CD4-positive, alpha-beta T cell (primary cell): ENCODE data around the gene SVIL. TPM values are rescaled to one million over a fixed set of nuclear protein-coding genes. Genes with fewer than 3 reads are reported as not detected.

Source experiments
- ATAC-seq: fragments of 200-7000 bp; cut with Tn5 transposase; one replicate; pipeline ENCODE4 v1.10.0; 2022; ENCODE audit warnings: mild to moderate bottlenecking; ENCODE audit not compliant: poor library complexity
- CTCF ChIA-PET: fragments of 350-600 bp; sonication (Branson Sonifier 250); formaldehyde crosslinking; loops from one replicate; lab custom pipeline; 2021; ENCODE audit warnings: antibody characterized with exemption, inconsistent platforms; lab: Charles Lee
- POLR2A ChIA-PET: fragments of 350-600 bp; sonication (Branson Sonifier 250); formaldehyde crosslinking; loops from one replicate; lab custom pipeline; 2021; ENCODE audit warnings: antibody characterized with exemption, inconsistent platforms; lab: Charles Lee
- DNase-seq, 14 experiments: peaks; one replicate each; pipeline ENCODE4 v3.0.0-alpha.2; 2013 to 2020; ENCODE audit warnings: mixed read lengths in 2 of 14
- H3K27ac ChIP-seq, 2 donors: one replicate each; pipeline versions ENCODE4 v1.5.1 to v1.7.0; 2013; ENCODE audit warnings: low read length in 2 of 2, low read depth in 1 of 2, mild to moderate bottlenecking in 1 of 2
- H3K27me3 ChIP-seq, 2 experiments: 1 replicate in 1 of 2; 2 replicates in 1 of 2; pipeline versions ENCODE4 v1.6.1 to v1.7.0; 2013; ENCODE audit warnings: low read length in 2 of 2, control low read depth in 1 of 2, mild to moderate bottlenecking in 1 of 2, moderate library complexity in 1 of 2; ENCODE audit not compliant: insufficient read depth in 2 of 2, control insufficient read depth in 1 of 2
- H3K36me3 ChIP-seq: one replicate; pipeline ENCODE4 v1.6.1; 2013; ENCODE audit warnings: low read length, control low read depth; ENCODE audit not compliant: insufficient read depth
- H3K4me1 ChIP-seq: one replicate; pipeline ENCODE4 v1.6.1; 2013; ENCODE audit warnings: low read length, control low read depth; ENCODE audit not compliant: insufficient read depth
- H3K4me3 ChIP-seq: one replicate; pipeline ENCODE4 v1.5.1; 2013; ENCODE audit warnings: mild to moderate bottlenecking, low read length, moderate library complexity
- H3K9me3 ChIP-seq, 2 experiments: 1 replicate in 1 of 2; 2 replicates in 1 of 2; pipeline versions ENCODE4 v1.6.1 to v1.7.0; 2013; ENCODE audit warnings: low read length in 2 of 2, mild to moderate bottlenecking in 2 of 2, control low read depth in 1 of 2, moderate library complexity in 1 of 2; ENCODE audit not compliant: control insufficient read depth in 1 of 2, insufficient read depth in 1 of 2
- H3K27ac Mint-ChIP-seq: one replicate; pipeline ENCODE4 v1.8.0; 2020; ENCODE audit warnings: mixed read lengths
- H3K27me3 Mint-ChIP-seq: one replicate; pipeline ENCODE4 v1.8.0; 2021; ENCODE audit warnings: mixed read lengths
- H3K36me3 Mint-ChIP-seq: one replicate; pipeline ENCODE4 v1.8.0; 2021; ENCODE audit warnings: low read depth, mixed read lengths
- H3K4me1 Mint-ChIP-seq: one replicate; pipeline ENCODE4 v1.8.0; 2021; ENCODE audit warnings: low read depth, mixed read lengths
- H3K4me3 Mint-ChIP-seq: one replicate; pipeline ENCODE4 v1.8.0; 2020; ENCODE audit warnings: mild to moderate bottlenecking, mixed read lengths
- H3K9me3 Mint-ChIP-seq: one replicate; pipeline ENCODE4 v1.8.0; 2020; ENCODE audit warnings: mixed read lengths
- intact Hi-C, 2 experiments: fragments of 100-400 bp; cut with DNase I in 1 of 2; cut with micrococcal nuclease in 1 of 2; formaldehyde crosslinking; loops; one replicate each; pipeline versions ENCODE4 v1.15.1 to v1.9.0; 2023 to 2025; cut with DNase I, micrococcal nuclease
- total RNA-seq, 174 experiments: library from RNA in 2 of 174; stranded (reverse) in 2 of 174; gene quantifications; one replicate each; pipeline ENCODE4 v1.2.3 and lab custom pipeline; 2021 to 2026
- TF ChIP-seq, protein P1 (sequence below): fragments of 200-600 bp; IDR thresholded peaks from one replicate; pipeline ENCODE4 v1.8.0; 2022; ENCODE audit warnings: antibody characterized with exemption, mild to moderate bottlenecking

SVIL gene
- total RNA-seq, 2 experiments from 2014 or later: 38.5 to 40.3 TPM

DNA sequence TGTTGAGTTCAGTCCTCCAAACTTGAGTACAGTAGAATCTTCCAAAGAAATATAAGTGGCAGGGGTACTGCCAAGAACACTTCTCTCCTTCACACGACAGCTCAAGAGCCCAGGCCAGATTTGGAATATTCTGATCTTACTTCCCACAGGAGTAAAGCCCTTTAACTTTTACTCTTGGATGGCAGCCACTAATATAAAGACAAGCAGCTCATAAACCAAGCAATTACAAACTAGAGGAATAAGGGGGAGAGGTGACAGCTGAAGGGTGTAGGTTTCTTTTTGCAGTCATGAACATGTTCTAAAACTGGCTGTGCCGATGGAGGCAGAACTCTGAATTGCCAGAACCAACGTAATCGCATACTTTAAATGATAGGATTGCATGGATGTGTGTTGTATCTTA is 74.8 kb downstream of the SVIL start:
- Mint-ChIP-seq H3K4me3 (no peak overlapping the region), H3K9me3 (no peaks in the 10 kb centered on the region), H3K4me1 (no peaks in the 10 kb centered on the region), H3K36me3 (peaks cover 49% of the 10 kb centered on the region), H3K27ac (no peak overlapping the region), H3K27me3 (no peaks in the 10 kb centered on the region)
- H3K4me1 ChIP-seq: no peaks in the 10 kb centered on the region
- CTCF ChIA-PET: no interaction called here
- H3K9me3 ChIP-seq: no peaks in the 10 kb centered on the region
- no peak for DNase-seq
- no peak overlapping the region for H3K27ac ChIP-seq
- H3K36me3 ChIP-seq: peaks cover 4% of the 10 kb centered on the region
- ATAC-seq: no peak
- intact Hi-C loops: no loop called here
- no peak overlapping the region for H3K4me3 ChIP-seq
- TF ChIP-seq, protein P1, sequence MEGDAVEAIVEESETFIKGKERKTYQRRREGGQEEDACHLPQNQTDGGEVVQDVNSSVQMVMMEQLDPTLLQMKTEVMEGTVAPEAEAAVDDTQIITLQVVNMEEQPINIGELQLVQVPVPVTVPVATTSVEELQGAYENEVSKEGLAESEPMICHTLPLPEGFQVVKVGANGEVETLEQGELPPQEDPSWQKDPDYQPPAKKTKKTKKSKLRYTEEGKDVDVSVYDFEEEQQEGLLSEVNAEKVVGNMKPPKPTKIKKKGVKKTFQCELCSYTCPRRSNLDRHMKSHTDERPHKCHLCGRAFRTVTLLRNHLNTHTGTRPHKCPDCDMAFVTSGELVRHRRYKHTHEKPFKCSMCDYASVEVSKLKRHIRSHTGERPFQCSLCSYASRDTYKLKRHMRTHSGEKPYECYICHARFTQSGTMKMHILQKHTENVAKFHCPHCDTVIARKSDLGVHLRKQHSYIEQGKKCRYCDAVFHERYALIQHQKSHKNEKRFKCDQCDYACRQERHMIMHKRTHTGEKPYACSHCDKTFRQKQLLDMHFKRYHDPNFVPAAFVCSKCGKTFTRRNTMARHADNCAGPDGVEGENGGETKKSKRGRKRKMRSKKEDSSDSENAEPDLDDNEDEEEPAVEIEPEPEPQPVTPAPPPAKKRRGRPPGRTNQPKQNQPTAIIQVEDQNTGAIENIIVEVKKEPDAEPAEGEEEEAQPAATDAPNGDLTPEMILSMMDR: no peak
- POLR2A ChIA-PET: no interaction called here
- H3K27me3 ChIP-seq: no peaks in the 10 kb centered on the region

DNA sequence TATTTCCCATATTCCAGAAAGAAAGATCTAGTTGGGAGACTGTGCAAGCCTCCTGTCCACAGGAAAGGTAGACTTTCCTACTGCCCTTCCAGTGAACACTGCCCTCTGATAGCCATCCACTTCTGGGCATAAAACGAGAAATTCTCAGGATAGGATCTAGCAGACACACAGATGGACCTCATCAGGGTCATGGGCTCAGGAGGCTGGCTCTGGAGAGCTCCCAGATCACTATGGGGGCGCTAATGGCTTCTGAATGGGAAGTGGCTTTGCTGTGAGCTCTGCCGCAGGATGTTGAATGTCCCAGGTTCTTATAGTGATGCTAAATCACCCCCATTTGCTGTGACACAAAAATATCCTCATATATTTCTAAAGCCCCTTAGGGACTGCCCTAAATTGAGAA is 77.1 kb downstream of the SVIL start:
- H3K4me3 Mint-ChIP-seq: no peak overlapping the region
- no peaks in the 10 kb centered on the region for H3K4me1 Mint-ChIP-seq
- no peak overlapping the region for H3K27ac Mint-ChIP-seq
- no peak for DNase-seq
- Histone ChIP-seq H3K27me3 (no peaks in the 10 kb centered on the region), H3K4me1 (no peaks in the 10 kb centered on the region), H3K9me3 (no peaks in the 10 kb centered on the region), H3K27ac (no peak overlapping the region), H3K4me3 (no peak overlapping the region), H3K36me3 (peaks cover 12% of the 10 kb centered on the region)
- H3K9me3 Mint-ChIP-seq: no peaks in the 10 kb centered on the region
- ChIA-PET CTCF (no interaction called here), POLR2A (no interaction called here)
- peaks cover 55% of the 10 kb centered on the region for H3K36me3 Mint-ChIP-seq
- H3K27me3 Mint-ChIP-seq: no peaks in the 10 kb centered on the region
- intact Hi-C loops: no loop called here
- no peak for ATAC-seq
- TF ChIP-seq, protein P1: no peak

DNA sequence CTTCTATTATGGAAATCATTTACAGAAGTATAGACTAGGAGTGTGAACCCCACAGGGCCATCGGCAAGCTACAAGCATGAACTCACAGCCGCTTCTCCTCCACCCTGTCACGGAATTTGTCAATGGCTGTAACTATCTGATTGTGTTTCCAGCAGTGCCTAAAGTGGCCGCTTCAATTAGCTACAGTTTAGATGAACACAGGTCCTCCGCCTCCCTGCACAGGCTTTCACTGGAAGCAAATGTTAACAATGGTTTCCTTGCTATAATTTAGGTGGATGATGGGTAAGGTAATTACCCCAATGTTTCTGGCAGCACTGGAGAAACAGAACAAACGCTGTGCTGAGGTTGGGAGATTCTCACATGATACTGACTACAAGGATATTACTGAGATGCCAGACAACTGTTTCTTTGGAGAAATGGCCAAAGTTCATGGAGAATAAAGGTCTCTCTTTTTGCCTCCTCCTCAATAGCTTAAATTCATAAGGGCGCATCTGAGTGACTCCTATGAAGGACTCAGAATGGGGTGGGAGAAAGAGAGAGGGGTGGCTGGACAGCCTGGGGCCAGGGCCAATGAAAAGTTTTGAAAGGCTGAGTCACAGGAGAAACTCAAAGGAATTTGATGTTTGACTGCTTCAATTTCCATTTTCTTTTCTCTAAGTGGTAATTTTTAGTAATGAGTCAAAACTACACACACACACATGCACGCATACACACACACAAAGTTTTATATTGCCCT is 78.9 kb downstream of the SVIL start:
- intact Hi-C loops: no loop called here
- DNase-seq (no peak), ATAC-seq (no peak)
- H3K4me3 Mint-ChIP-seq: no peak overlapping the region
- TF ChIP-seq, protein P1: no peak
- no peaks in the 10 kb centered on the region for H3K4me1 Mint-ChIP-seq
- no peaks in the 10 kb centered on the region for H3K9me3 Mint-ChIP-seq
- ChIA-PET CTCF (no interaction called here), POLR2A (no interaction called here)
- H3K27ac Mint-ChIP-seq: no peak overlapping the region
- H3K9me3 ChIP-seq: no peaks in the 10 kb centered on the region
- no peaks in the 10 kb centered on the region for H3K4me1 ChIP-seq
- peaks cover 17% of the 10 kb centered on the region for H3K36me3 ChIP-seq
- H3K36me3 Mint-ChIP-seq: peaks cover 53% of the 10 kb centered on the region
- H3K27me3 ChIP-seq: no peaks in the 10 kb centered on the region
- H3K27me3 Mint-ChIP-seq: no peaks in the 10 kb centered on the region
- H3K4me3 ChIP-seq: no peak overlapping the region
- H3K27ac ChIP-seq: no peak overlapping the region
